Measurements from ENCODE around the gene RBSN. TPM values are rescaled to one million over a fixed set of nuclear protein-coding genes. Genes with fewer than 3 reads are reported as not detected.

RBSN gene
- total RNA-seq, 1 experiment from 2014 or later: 20.7 TPM

- H3K4me1 ChIP-seq (replicated peaks; ENCODE audit: insufficient read depth): no peaks in the 10 kb centered on the region
- peaks cover 57% of the 10 kb centered on the region for H3K36me3 ChIP-seq (ENCODE audit: low read depth)
- H3K4me3 ChIP-seq: no peak overlapping the region
- no peak overlapping the region for H3K27ac ChIP-seq
- BruUV-seq (replicated peaks): no TSS peak
- no peak overlapping the region for H3K4me2 ChIP-seq
- peaks cover 68% of the 10 kb centered on the region for H4K20me1 ChIP-seq (ENCODE audit: insufficient read depth)
- ChIA-PET CTCF (no interaction called here), POLR2A (ENCODE audit: unreplicated experiment) (no interaction called here)
- intact Hi-C loops (cut with micrococcal nuclease; ENCODE audit: unreplicated experiment): no loop called here
- H3F3A ChIP-seq (ENCODE audit: insufficient read depth, low read depth): peaks cover 20% of the 10 kb centered on the region; the same call in 1 of the 2 replicates
- no peaks in the 10 kb centered on the region for H3K9me2 ChIP-seq (ENCODE audit: insufficient read depth)
- H3K9me3 ChIP-seq (ENCODE audit: insufficient read depth, low read depth): no peaks in the 10 kb centered on the region
- TF ChIP-seq CTCF (conservative IDR thresholded peaks at IDR 0.05): no peak
- no peak for TF ChIP-seq EZH2 (IDR thresholded peaks at IDR 0.05; ENCODE audit: low read depth)
- DNase-seq: no peak
- no peaks in the 10 kb centered on the region for H3K27me3 ChIP-seq (ENCODE audit: insufficient read depth, low read depth)
- H3K79me2 ChIP-seq (ENCODE audit: low read depth): peaks cover 13% of the 10 kb centered on the region
- no peak overlapping the region for H2AFZ ChIP-seq
These were observed 49.4 kb downstream of the RBSN start for GRCh38 chr3:15049584-15049983.

GRCh38 chr3:15045667-15046066 is 53.3 kb downstream of the RBSN start:
- no peak for TF ChIP-seq CTCF (conservative IDR thresholded peaks at IDR 0.05)
- no peak for TF ChIP-seq EZH2 (IDR thresholded peaks at IDR 0.05; ENCODE audit: low read depth)
- intact Hi-C loops (cut with micrococcal nuclease; ENCODE audit: unreplicated experiment): no loop called here
- CTCF ChIA-PET: no interaction called here

GRCh38 chr3:15044326-15044725 is 54.6 kb downstream of the RBSN start:
- H3K4me3 ChIP-seq: no peak overlapping the region
- no peaks in the 10 kb centered on the region for H3K27me3 ChIP-seq (ENCODE audit: insufficient read depth, low read depth)
- H3K4me2 ChIP-seq: no peak overlapping the region
- ChIA-PET CTCF (no interaction called here), POLR2A (ENCODE audit: unreplicated experiment) (no interaction called here)
- no TSS peak for BruUV-seq (replicated peaks)
- intact Hi-C loops (cut with micrococcal nuclease; ENCODE audit: unreplicated experiment): no loop called here
- no peak overlapping the region for H3K27ac ChIP-seq
- H3K36me3 ChIP-seq (ENCODE audit: low read depth): peaks cover 75% of the 10 kb centered on the region
- no peaks in the 10 kb centered on the region for H3K79me2 ChIP-seq (ENCODE audit: low read depth)
- H4K20me1 ChIP-seq (ENCODE audit: insufficient read depth): peaks cover 32% of the 10 kb centered on the region
- no peak overlapping the region for H2AFZ ChIP-seq
- DNase-seq: no peak
- peaks cover 11% of the 10 kb centered on the region; the same call in 1 of the 2 replicates for H3F3A ChIP-seq (ENCODE audit: insufficient read depth, low read depth)
- H3K9me3 ChIP-seq (ENCODE audit: insufficient read depth, low read depth): no peaks in the 10 kb centered on the region
- TF ChIP-seq EZH2 (IDR thresholded peaks at IDR 0.05; ENCODE audit: low read depth): no peak
- TF ChIP-seq CTCF (conservative IDR thresholded peaks at IDR 0.05): no peak
- H3K4me1 ChIP-seq (replicated peaks; ENCODE audit: insufficient read depth): no peaks in the 10 kb centered on the region
- H3K9me2 ChIP-seq (ENCODE audit: insufficient read depth): no peaks in the 10 kb centered on the region

More at GRCh38 chr3:15045667-15046066, 53.3 kb downstream of the RBSN start:
- Histone ChIP-seq H4K20me1 (ENCODE audit: insufficient read depth) (peaks cover 42% of the 10 kb centered on the region), H3K27ac (no peak overlapping the region), H3K4me3 (no peak overlapping the region), H3K9me3 (ENCODE audit: insufficient read depth, low read depth) (no peaks in the 10 kb centered on the region), H3K79me2 (ENCODE audit: low read depth) (no peaks in the 10 kb centered on the region), H3K4me1 (replicated peaks; ENCODE audit: insufficient read depth) (no peaks in the 10 kb centered on the region), H3F3A (ENCODE audit: insufficient read depth, low read depth) (peaks cover 13% of the 10 kb centered on the region; the same call in 1 of the 2 replicates), H3K27me3 (ENCODE audit: insufficient read depth, low read depth) (no peaks in the 10 kb centered on the region), H3K36me3 (ENCODE audit: low read depth) (peaks cover 75% of the 10 kb centered on the region), H3K9me2 (ENCODE audit: insufficient read depth) (no peaks in the 10 kb centered on the region), H3K4me2 (no peak overlapping the region), H2AFZ (no peak overlapping the region)
- DNase-seq: no peak
- POLR2A ChIA-PET (ENCODE audit: unreplicated experiment): no interaction called here
- BruUV-seq (replicated peaks): no TSS peak

All from PC-9 (cell line).